Effector CD8-positive, alpha-beta T cell (primary cell): ENCODE data around the gene CCDC197.
A peak's percentile ranks its signal among the peaks of the same experiment; 100 is the strongest.

ENCODE experiments used
- DNase-seq: peaks from one replicate; lab custom pipeline; 2025; lab: John Stamatoyannopoulos, UW

CCDC197 gene

DNA sequence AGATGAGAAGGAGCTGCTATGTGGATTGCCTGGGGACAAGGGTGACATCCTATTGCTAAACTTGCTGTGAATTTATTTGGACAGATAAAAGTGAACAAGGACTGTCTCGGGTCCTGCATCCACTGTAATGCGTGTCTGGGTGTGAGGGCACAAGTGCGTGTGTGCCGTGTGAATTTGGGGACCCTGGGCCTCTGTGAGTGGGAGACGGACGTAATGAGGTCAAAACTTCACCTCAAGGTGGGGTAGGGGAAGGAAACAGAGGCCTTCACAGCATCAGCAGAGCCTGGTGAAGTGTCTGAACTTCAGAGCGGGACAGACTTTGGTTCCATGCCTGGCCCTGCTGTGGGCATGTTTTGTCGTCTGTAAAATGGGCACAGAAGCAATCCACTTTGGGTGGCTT lies 35.5 kb upstream of the CCDC197 start:
- DNase-seq: no peak

DNA sequence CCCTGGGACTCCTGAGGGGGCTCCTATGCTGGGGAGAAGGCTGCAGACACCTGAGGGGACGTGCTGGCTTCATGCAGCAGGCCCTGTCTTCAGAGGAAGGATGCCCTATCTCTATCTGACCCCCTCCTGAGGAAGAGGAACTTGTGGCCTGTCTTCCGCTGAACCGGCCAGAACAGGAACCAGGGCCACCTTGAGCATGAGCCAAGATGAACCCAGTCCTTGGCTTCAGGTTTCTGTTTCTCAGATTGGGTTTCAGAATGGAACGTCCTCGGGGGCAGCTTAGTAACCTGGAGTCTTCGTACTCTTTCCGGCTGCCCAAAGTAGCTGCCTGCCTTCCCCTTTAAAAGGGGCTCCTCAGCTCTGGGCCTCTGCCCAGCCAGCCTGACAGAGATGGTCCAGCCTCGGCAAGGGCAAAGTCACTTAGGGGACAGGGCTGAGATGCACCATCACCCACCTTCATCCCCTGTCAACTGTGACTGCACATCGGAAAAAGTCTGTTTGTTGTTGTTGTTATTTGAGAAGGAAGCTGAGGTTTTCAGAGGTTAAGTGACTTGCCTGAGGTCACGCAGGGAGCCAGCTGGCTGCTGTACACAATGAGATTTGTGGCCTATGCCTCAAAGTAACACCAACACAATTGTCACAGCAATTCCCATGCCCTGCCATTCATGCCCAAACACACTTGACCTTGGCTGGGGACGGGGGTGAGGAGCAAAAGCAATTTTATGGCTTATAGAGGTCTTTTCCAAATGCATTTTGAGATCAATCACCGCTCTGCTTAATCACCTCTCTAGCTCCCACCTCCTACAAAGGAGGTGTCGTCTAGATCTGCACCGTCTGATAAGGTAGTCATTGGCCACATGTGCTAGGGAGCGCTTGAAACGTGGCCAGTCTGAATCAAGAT lies 34.1 kb upstream of the CCDC197 start:
- no peak for DNase-seq

DNA sequence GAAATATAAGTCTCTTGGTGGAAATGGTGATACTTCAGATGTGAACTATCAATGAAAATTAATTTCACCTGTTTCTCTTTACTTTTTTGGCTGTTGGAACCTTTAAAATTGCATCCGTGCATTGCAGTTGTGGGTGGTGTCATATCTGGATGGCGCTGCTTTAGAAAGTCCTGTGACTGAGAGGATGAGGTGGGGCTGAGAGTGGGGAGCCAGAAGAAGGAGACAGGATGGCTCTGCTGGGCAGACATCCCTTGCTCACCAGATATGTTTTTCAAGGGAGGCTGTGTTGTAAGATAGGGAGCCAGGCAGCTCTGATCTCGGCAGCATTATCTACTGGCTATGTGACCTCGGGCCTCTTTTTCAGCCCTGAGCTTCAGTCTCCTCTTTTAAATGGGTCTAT lies 33.4 kb upstream of the CCDC197 start:
- no peak for DNase-seq

DNA sequence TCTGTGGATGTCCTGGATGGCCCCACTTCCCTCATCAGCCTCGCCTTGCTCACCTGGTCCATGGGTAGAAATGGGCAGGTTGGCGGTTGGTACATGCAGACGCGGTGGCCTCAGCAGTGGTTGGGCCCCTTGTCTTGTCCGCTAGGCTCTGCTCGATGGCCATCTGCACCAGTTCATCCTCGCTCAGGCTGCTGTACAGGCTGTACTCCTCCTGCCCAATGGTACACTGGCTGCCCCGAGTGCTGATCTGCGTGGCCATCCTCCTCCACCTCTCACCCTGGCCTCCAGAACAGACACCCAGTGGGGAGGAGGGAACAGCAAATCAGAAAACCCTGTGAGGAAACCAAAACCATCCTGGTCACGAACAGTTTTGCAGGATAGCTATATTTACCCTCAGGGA lies 32.8 kb upstream of the CCDC197 start:
- no peak for DNase-seq

DNA sequence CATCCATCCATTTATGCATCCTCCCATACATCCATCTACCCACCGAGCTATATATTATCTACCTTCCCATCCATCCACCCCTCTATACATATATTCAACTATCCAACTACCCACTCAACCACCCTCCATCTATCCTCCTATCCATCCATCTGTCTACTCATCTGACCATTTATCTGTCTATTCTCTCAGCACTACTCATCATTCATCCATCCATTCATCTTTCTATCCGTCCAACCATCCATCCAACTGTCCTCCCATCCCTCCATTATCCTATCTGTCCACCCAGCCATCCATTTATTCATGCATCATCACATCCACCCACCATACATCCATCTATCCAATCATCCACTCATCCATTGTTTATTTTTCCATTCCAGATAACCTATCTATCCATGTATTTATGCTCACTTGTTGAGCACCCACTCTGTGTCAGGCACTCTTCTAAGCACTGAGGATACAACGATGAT lies 32.2 kb upstream of the CCDC197 start:
- no peak for DNase-seq

DNA sequence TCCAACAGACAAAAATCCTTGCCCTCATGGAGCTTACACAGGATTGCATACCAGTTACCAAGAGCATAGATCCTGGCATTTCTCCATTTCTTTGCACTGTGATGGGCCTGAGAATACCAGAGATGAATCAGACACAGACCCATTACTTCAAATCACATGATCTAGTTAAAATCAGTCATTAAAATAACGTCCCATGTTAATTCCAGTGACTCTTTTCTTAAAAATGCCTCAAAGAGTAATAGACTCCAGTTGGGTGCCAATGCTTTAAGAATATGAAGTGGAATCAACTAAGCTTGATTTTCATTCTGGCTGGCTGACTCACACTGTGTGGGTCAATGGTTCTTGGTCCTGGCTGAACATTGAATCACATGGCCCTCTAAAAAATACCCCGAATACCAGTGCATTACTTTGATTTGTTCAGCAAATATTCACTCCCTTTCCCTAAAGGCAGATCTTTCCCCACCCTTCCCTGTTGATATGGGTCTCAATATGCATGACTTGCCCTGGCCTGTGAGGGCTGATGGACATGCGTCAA lies 31.7 kb upstream of the CCDC197 start:
- DNase-seq: no peak

DNA sequence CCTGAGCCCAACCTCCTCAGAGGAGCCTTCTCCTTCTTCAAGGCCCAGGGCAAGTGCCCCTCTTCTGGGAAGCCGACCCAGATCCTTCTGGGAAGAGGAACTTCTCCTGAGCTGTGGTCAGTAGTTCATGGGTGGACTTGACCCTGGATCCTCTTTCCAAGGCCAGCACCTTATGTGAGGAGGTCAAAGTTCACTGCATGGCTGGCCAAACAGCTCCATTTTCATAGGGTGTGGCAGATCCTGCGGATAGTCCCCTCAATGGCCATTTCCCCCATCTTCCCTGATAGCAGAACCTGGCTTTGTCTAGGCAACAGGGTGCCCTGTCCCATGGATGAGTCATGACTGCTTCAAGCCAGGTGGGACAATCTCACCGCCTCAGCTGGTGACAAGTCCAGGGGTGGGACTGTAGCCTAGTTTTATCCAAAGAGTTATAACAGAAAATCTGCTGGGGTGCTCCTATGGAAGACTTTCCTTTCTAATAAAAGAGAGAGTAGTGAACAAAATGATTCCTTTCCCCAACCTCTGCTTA lies 31.1 kb upstream of the CCDC197 start:
- no peak for DNase-seq

DNA sequence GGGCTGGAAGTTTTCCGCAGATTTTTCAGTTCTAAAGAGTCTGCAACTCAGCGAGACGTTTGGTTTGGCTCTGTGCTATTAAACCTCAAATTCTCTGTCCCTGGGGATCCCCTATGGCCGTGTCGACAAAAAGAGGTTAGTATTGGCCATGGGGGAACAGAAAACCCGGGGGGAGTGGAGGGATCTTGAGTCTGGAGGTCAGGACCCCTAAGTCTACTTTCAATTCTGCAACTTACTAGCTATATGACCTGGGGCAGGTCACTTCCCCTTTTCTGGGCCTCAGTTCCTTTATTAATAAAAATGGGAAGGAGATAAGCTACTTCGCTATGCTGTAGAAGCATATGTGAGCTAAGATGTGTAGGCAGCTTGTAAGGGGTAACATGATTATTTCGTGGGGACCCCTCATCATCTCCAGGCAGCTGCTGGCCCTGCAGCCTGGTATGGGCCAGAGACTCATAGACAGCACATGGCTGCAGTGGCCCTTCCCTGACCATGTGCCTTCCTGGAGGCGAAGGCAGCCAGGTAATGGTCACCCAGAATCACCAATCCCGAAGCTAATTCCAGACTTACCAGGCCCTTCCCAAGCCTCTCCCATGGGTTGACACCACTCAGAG lies 29.4 kb upstream of the CCDC197 start:
- DNase-seq: no peak

DNA sequence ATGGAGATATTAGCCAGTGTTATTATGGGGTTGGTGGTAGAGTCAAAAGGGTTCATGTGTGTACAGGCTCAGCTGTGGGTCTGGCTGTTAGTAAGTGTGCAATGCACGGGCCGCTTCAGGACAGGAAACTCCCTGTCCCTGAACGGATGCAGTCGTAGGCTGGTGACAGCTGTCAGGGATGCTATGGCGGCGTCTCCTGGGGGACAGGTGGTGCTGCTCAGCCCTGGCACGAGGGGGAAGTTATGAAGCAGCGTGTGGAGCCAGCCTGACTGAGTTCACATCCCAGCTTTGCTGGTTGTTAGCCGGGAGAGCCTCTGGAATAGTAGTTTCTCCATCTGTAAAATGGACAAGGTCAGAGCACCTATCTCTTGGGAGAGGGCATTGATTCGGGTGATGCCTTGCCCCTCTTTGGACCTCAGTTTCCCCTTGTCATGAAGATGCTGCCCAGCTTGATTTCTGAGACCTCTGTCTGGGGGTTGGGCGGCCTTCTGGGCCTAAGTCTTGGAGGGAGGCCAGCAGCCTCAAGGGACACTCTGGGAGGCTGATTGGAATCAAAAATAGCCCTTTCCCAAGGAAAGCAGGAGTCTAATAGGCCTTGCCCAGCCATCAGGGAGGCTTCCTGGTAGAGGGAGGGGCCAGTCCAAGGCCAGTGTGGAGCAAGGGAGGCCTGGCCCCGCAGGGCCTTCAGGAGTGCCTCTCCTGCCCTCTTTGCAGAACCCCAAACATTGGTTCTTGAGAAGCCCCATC lies 27.8 kb upstream of the CCDC197 start:
- DNase-seq: no peak

DNA sequence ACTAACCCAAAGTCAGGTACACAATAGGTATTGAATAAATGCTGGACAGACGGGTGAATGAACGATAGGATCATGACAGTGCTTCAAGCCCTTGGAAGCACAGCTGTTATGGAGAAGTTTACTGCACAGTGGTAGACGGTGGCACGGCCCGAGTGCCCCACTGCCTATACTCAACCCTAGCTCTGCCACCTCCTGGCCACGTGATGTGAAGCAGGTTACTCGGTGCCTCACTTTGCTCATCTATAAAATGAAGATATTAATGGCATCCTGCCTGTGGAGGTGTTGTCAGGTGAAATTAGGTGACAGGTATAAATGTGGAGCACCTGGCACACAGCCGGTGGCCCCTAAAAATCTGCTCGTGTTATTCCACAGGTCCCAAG lies 26.5 kb upstream of the CCDC197 start:
- DNase-seq: peak; percentile 25

DNA sequence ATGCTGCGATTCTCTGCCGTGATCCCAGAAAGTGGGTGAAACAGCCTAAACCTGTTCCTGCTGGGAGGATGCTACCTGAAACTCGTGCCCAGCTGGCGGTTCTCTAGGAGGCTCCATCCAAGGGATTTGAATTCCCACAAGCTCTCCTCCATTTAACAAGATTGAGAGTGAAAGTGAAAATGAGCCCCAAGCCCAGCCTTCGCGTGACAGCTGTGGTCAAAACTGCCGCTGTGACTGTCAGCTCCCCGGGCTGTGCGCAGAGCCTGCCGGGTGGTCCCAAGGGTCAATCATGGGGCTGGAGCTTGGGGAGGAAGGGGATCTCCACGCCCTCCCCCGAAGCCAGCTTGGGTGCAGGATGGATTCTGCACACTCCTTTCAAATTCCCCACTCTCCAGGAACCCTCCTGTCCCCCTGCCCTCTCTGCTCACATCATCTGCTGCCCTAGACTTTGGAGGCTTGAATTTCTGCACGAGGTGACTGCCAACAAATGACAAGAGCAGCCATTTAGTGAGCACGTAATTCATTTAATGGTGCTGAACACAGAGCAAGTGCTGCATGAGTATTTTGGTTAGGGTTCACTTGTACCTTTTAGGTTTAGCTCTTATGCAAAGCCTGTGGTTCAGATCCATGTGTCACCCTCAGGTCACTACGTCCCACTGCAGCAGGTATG lies 26.0 kb upstream of the CCDC197 start:
- DNase-seq: no peak

DNA sequence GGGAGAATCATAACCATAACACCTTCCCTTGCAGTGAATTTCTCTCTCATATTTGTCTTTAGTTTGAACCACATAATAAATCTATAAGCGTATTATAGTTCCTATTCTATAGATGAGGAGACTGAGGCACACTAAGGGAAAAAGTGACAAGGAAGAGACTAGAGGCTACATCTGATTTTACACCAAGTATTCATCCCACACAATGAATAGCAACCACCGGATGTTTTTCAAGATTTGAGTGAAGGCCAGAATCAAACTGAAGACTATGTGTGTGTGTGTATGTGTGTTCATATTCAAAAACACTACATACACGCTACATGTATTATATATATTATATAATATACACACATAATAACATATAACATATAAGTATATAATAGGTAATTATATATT lies 25.5 kb upstream of the CCDC197 start:
- DNase-seq: no peak

DNA sequence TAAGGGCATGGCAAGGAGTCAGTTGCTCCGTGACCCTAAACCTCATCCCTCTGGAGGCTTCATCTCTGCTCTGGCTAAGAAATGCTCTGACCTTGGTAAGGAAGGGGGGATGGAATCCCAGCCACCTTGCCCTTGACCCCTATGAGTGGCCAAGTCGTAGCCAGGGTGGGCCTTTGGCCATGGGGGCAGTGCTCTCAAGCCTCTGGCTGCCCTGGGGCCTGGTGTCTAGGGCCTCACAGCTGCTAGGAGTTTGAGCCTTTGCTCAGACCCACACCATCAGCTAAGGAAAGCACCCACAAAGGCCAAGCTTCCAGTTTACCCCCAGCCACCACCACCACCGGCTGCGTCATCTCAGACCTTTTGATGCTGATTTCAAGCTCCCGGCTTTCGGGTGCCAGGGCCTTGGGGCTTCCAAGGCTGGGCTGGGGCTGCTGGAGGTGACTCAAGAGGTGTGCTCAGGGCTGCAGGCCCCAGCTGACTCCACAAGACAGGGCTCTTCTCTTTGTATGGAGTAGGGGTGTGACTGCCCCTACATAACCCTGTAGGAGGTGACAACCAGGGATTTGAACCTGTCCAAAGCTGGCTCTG lies 24.4 kb upstream of the CCDC197 start:
- DNase-seq: no peak

DNA sequence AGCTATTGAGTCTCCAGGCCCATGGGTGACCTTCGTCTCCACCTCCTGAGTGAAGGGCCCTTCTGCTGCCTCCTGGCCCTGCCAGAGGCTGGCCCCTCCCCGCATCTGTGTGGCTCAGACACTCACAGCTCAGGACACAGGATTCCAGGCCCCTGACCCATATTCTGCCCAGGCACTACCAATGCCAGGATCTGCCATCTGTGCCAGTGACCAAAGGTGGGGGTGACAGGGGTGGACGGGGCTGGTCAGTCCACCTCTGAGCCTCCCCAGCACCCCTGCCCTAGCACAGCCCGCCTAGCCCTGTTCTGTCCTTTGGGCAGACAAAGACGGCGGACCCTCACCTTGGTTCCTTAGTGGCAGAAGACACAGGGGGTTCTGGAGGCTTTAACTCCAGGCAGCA lies 23.5 kb upstream of the CCDC197 start:
- DNase-seq: no peak

DNA sequence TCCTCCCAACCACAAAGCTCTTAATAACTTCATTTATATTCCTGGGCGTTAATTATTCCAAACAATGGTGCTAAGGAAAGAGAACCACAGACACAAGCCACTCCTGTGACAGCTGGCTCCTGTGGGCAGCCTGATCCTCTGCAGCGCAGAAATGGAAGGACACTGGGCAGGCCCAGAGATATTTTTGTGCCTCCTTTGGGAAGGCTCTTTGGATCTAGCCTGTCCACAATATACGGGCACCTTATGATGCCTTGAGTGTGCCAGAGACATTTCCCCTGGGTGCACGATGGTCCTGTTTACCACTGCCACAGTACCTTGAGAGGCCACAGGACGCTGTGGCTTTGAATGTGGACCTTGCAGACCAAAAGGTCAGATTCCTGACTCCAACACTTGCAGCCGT lies 22.8 kb upstream of the CCDC197 start:
- DNase-seq: no peak

DNA sequence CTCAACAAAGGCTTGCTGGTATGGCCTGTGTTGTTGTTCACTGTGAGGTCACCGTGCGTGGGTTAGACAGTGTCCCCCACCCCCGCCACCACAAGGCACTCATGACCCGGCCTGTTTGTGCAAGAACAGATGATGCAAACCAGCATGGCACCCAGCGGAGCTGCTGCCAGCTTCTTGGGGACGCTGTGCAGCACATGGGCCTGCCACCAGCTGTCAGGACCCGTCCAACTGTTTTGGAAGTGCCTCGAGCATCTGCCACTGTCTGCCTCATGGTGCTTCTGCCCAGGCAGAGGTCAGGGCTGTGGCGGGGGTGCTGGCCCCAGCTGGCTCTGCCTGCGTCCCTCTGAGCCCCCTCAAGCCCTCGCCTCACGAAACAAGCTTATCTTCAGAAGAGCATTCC lies 22.3 kb upstream of the CCDC197 start:
- DNase-seq: no peak

DNA sequence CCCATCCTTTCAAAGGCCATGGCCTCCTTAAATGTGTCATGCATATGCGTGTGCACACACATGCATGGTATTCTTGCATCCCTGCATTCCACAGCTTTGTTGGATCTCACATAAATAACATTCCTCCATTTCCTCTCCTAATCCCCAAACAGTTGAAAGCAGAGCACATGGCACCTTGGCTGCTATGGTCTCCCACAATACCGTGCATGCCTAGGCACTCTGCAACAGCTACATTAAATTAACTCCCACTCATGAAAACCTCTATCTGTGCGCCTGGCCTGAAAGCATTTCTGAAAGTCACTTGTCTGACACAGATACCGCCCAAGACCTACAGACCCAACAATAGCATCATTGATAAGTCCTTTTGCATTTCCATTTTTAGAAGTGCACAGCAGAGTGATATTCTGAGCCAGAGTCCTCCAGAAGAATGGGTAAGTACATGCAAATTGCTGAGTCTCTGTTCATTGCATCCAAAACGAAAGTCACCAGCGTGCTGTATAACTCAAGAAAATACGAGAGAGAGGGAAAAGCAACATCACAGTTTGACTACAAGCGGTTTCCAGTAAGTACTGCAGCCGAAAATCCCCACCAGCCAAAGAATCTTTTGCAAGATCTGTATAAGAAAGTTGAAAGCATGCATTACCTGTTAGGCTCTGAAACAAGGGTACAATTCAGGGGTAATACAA lies 21.2 kb upstream of the CCDC197 start:
- DNase-seq: no peak

DNA sequence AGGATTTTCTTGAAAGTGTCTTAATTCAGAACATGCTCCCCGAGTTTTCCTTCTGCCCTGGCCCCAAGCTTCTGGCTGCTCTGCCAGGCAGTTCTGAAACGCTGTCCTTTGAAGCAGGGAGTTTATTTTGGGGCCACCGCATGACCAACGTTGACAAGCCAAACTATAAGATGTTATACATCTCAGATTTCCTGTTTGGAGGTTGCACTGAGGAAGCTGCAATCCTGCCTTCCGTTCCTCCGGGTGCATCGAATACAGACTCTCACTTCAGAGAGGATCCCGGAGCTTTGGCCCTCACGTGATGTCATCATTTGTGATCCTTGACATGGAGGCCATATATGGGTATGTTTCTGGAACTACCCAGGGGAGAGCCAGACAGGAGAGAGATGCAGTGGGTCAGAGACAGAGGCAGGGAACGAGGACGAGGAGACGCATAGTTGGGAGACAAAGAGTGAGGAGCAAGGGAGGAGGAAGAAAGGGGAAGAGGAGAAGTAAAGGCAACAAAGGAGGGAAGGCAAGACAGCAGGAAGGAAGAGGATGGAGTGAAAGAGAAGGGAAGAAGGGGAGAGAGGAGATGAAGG lies 20.5 kb upstream of the CCDC197 start, which contains the start of gene ASB2:
ASB2 (minus strand) TSS at position 94 of the 581 bp plus-strand sequence. CDS start 12,031 bp downstream, outside the sequence.
- no peak for DNase-seq

DNA sequence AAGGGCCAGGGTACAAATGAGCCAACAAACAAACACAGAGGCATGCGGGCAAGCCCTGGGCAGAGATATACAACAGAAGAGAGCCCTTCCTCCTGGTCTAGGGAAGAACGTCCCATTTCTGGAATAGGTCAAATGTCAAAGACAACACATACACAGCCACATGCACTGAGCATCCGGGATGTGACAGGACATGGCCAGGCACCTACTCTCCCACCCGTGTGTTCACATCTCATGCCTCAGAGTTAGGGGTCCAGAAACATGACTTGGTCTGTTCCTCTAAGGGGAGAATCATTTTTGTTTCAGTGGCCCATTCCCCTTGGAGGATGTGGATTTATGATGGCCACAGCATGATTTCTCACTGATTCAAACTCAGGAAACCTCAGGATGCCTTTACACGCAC lies 19.9 kb upstream of the CCDC197 start:
- no peak for DNase-seq
